AG04450 (cell line): ENCODE measurements around the gene SYK. TPM values are rescaled to one million over a fixed set of nuclear protein-coding genes. Genes with fewer than 3 reads are reported as not detected.

ENCODE experiments used
- CTCF ChIA-PET: fragments of 300-600, 350-600 bp; formaldehyde crosslinking; extraction: SDS; loops from one replicate; lab custom pipeline; 2022; ENCODE audit warnings: antibody characterized with exemption, inconsistent platforms; lab: Charles Lee
- POLR2A ChIA-PET: fragments of 350-600 bp; formaldehyde crosslinking; extraction: SDS; loops from one replicate; lab custom pipeline; 2021; ENCODE audit warnings: antibody characterized with exemption, inconsistent platforms; lab: Yijun Ruan, JAX
- DNase-seq: peaks from one replicate; pipeline ENCODE4 v3.0.0-alpha.2; 2011; ENCODE audit warnings: low read depth, low spot score
- H3K27ac ChIP-seq: one replicate; pipeline ENCODE4 v1.5.1; 2012; ENCODE audit warnings: low read depth, low read length, control low read depth
- H3K27me3 ChIP-seq: one replicate; pipeline ENCODE4 v1.6.0; 2012; ENCODE audit warnings: low read length; ENCODE audit not compliant: control insufficient read depth, insufficient read depth
- H3K4me3 ChIP-seq: 2 replicates; pipeline ENCODE4 v1.5.1; 2011; ENCODE audit warnings: mild to moderate bottlenecking, low read depth, low read length, control low read depth
- H3K9me3 ChIP-seq: 2 replicates; pipeline ENCODE4 v1.5.1; 2012; ENCODE audit warnings: low read length; ENCODE audit not compliant: control insufficient read depth, insufficient read depth
- polyA plus RNA-seq: library from polyadenylated mRNA; depleted of rRNA; stranded (reverse); fragments of >200 nt; gene quantifications from 2 replicates; pipeline ENCODE4 v1.2.3, GENCODE V29; 2011
- TF ChIP-seq, protein P1 (sequence below): IDR thresholded peaks from 2 replicates; pipeline ENCODE4 v1.5.1; 2011; ENCODE audit warnings: low read depth, low read length, control low read depth, inconsistent platforms

Gene SYK
- polyA plus RNA-seq, 1 experiment, result not detected

DNA sequence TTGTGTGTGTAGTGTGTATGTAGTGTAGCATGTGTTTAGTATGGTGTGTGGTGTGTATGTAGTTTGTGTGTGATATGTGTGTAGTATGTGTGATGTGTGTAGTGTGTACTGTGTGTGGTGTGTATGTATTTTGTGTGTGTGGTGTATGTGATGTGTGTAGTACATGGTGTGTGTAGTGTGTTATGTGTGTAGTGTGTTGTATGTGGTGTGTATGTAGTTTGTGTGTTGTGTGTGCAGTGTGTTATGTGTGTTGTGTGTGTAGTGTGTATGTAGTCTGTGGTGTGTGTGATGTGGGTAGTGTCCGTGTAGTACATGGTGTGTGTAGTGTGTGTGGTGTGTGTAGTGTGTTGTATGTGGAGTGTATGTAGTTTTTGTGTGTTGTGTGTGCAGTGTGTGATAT, 40.0 kb downstream of the SYK start:
- ChIA-PET CTCF (no interaction called here), POLR2A (no interaction called here)
- TF ChIP-seq, protein P1, sequence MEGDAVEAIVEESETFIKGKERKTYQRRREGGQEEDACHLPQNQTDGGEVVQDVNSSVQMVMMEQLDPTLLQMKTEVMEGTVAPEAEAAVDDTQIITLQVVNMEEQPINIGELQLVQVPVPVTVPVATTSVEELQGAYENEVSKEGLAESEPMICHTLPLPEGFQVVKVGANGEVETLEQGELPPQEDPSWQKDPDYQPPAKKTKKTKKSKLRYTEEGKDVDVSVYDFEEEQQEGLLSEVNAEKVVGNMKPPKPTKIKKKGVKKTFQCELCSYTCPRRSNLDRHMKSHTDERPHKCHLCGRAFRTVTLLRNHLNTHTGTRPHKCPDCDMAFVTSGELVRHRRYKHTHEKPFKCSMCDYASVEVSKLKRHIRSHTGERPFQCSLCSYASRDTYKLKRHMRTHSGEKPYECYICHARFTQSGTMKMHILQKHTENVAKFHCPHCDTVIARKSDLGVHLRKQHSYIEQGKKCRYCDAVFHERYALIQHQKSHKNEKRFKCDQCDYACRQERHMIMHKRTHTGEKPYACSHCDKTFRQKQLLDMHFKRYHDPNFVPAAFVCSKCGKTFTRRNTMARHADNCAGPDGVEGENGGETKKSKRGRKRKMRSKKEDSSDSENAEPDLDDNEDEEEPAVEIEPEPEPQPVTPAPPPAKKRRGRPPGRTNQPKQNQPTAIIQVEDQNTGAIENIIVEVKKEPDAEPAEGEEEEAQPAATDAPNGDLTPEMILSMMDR, result no peak
- no peak for DNase-seq
- H3K4me3 ChIP-seq, result no peak overlapping the region
- no peak overlapping the region for H3K27ac ChIP-seq
- peaks cover 16% of the 10 kb centered on the region; the same call in 1 of the 2 replicates for H3K9me3 ChIP-seq
- H3K27me3 ChIP-seq, result no peaks in the 10 kb centered on the region

DNA sequence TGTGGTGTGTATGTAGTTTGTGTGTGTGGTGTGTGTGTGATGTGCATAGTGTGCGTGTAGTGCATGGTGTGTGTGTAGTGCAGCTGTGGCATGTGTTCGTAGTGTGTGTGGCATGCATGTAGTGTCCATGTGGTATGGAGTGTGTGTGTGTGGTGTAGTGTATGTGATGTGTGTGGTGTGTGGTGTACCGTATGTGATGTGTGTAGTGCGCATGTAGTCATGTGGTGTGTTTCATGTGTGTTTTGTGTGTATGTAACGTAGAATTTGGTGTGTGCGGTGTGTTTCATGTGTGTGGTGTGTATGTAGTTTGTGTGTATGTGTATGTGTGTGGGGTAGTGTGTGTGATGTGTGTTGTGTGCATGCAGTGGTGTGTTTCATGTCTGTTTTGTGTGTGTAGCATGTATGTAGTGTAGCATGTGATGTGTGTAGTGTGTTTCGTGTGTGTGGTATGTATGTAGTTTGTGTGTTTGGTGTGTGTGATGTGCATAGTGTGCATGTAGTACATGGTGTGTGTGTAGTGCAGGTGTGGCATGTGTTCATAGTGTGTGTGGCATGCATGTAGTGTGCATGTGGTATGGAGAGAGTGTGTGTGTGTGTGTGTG, 40.7 kb downstream of the SYK start:
- H3K4me3 ChIP-seq, result no peak overlapping the region
- no peak for DNase-seq
- TF ChIP-seq, protein P1, result no peak
- ChIA-PET CTCF (no interaction called here), POLR2A (no interaction called here)
- H3K27me3 ChIP-seq, result no peaks in the 10 kb centered on the region
- H3K9me3 ChIP-seq, result peaks cover 16% of the 10 kb centered on the region; the same call in 1 of the 2 replicates
- H3K27ac ChIP-seq, result no peak overlapping the region

DNA sequence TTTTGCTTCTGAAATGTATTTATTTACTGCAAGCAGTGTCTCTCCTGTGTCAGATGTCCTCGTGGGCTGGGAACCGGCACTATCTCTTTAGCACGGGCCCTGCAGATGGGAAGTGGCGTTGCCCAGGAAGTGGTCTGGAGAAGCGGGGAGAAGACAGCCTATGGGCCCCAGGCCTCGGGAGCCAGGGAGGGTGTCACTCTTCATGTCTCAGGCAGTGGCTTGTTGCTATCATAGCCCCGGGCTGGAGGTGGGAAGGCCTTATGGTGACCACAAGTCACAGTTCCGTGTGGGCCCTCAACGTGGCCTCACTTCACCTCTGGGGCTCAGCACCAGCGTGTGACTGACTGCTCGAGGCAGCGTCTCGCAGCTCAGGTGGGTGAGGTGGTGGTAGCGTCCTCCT, 41.4 kb downstream of the SYK start:
- POLR2A ChIA-PET, result no interaction called here
- Histone ChIP-seq H3K4me3 (no peak overlapping the region), H3K9me3 (peaks cover 16% of the 10 kb centered on the region; the same call in 1 of the 2 replicates), H3K27me3 (no peaks in the 10 kb centered on the region), H3K27ac (no peak overlapping the region)
- CTCF ChIA-PET, result no interaction called here
- TF ChIP-seq, protein P1, result no peak
- no peak for DNase-seq

GRCh38 chr9:90843525-90843924, 41.9 kb downstream of the SYK start:
- H3K4me3 ChIP-seq, result no peak overlapping the region
- no peak overlapping the region for H3K27ac ChIP-seq
- H3K9me3 ChIP-seq, result peaks cover 16% of the 10 kb centered on the region; the same call in 1 of the 2 replicates
- ChIA-PET CTCF (no interaction called here), POLR2A (no interaction called here)
- no peaks in the 10 kb centered on the region for H3K27me3 ChIP-seq
- TF ChIP-seq, protein P1, result no peak
- no peak for DNase-seq

DNA sequence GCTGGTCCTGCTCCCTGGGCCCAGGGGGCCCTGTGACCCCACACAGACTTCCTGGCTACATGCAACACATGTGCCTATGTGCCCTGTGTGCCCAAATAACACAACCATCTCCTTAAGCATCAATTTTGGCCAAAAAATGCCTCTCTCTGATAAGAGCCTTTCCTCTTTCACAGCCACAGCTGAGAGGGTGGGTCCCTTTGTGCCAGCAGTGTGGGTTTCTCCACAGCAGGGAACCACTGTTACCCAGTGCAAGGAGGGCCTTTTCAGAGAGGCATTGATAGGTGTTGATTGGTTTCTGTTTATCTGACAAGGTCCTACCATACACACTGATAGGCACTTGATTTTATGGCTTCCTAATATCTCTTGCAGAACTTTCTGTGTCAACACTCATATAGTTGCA, 42.7 kb downstream of the SYK start:
- DNase-seq, result no peak
- H3K4me3 ChIP-seq, result no peak overlapping the region
- H3K27me3 ChIP-seq, result no peaks in the 10 kb centered on the region
- TF ChIP-seq, protein P1, result no peak
- no peak overlapping the region for H3K27ac ChIP-seq
- peaks cover 16% of the 10 kb centered on the region; the same call in 1 of the 2 replicates for H3K9me3 ChIP-seq
- ChIA-PET POLR2A (no interaction called here), CTCF (no interaction called here)
